Mesenchymal stem cell (in vitro differentiated cells and primary cell): ENCODE data around the gene KDM5B.

ENCODE experiments used
- DNase-seq: peaks from one replicate; pipeline ENCODE4 v3.0.0-alpha.2; 2013
- H2AFZ ChIP-seq: one replicate; pipeline ENCODE4 v1.6.1; 2013; ENCODE audit warnings: low read depth, mild to moderate bottlenecking, control low read depth, inconsistent platforms, low read length, moderate library complexity
- H2AK5ac ChIP-seq: 2 replicates; pipeline ENCODE4 v1.6.1; 2013; ENCODE audit warnings: low read length, moderate library complexity, mild to moderate bottlenecking, inconsistent platforms; ENCODE audit not compliant: severe bottlenecking
- H2BK120ac ChIP-seq: one replicate; pipeline ENCODE4 v1.6.1; 2013; ENCODE audit warnings: low read depth, mild to moderate bottlenecking, inconsistent platforms, low read length, moderate library complexity
- H2BK12ac ChIP-seq, 2 experiments: one replicate each; pipeline ENCODE4 v1.6.1; 2013; ENCODE audit warnings: inconsistent platforms in 2 of 2, low read length in 2 of 2, mild to moderate bottlenecking in 2 of 2, moderate library complexity in 2 of 2, control low read depth in 1 of 2
- H2BK15ac ChIP-seq: one replicate; pipeline ENCODE4 v1.6.1; 2013; ENCODE audit warnings: mild to moderate bottlenecking, low read depth, inconsistent platforms; ENCODE audit not compliant: poor library complexity, severe bottlenecking
- H2BK5ac ChIP-seq: 2 replicates; pipeline ENCODE4 v1.6.1; 2013; ENCODE audit warnings: low read depth, mild to moderate bottlenecking, low read length, control low read depth, inconsistent platforms; ENCODE audit not compliant: poor library complexity, severe bottlenecking
- H3K14ac ChIP-seq, 2 experiments: one replicate each; pipeline ENCODE4 v1.6.1; 2013; ENCODE audit warnings: inconsistent platforms in 2 of 2, low read length in 2 of 2, control low read depth in 1 of 2, mild to moderate bottlenecking in 1 of 2, moderate library complexity in 1 of 2
- H3K18ac ChIP-seq, 2 experiments: one replicate each; pipeline ENCODE4 v1.6.1; 2013; ENCODE audit warnings: inconsistent platforms in 2 of 2, low read length in 2 of 2, control low read depth in 1 of 2, low read depth in 1 of 2, mild to moderate bottlenecking in 1 of 2
- H3K23ac ChIP-seq, 2 experiments: one replicate each; pipeline ENCODE4 v1.6.1; 2013; ENCODE audit warnings: inconsistent platforms in 2 of 2, low read length in 2 of 2, mild to moderate bottlenecking in 2 of 2, moderate library complexity in 2 of 2, control low read depth in 1 of 2
- H3K27ac ChIP-seq: 2 replicates; pipeline ENCODE4 v1.5.1; 2013; ENCODE audit warnings: mild to moderate bottlenecking, moderate library complexity, low read length, control low read depth, inconsistent platforms; ENCODE audit not compliant: poor library complexity, severe bottlenecking
- H3K27me3 ChIP-seq, 2 experiments: 2 replicates each; pipeline versions ENCODE4 v1.6.1 to v1.7.0; 2013; ENCODE audit warnings: low read length in 2 of 2, mild to moderate bottlenecking in 2 of 2, moderate library complexity in 2 of 2, control low read depth in 1 of 2, inconsistent platforms in 1 of 2; ENCODE audit not compliant: control insufficient read depth in 1 of 2, insufficient read depth in 1 of 2
- H3K36me3 ChIP-seq, 2 experiments: 2 replicates each; pipeline versions ENCODE4 v1.6.1 to v1.7.0; 2013; ENCODE audit warnings: low read length in 2 of 2, control low read depth in 1 of 2, inconsistent platforms in 1 of 2, low read depth in 1 of 2, mild to moderate bottlenecking in 1 of 2; ENCODE audit not compliant: insufficient read depth in 2 of 2, control insufficient read depth in 1 of 2
- H3K4ac ChIP-seq, 2 experiments: one replicate each; pipeline ENCODE4 v1.6.1; 2013; ENCODE audit warnings: inconsistent platforms in 2 of 2, low read length in 2 of 2, mild to moderate bottlenecking in 2 of 2, moderate library complexity in 2 of 2, control low read depth in 1 of 2, low read depth in 1 of 2
- H3K4me1 ChIP-seq: 2 replicates; pipeline ENCODE4 v1.6.1; 2013; ENCODE audit warnings: low read depth, low read length, control low read depth; ENCODE audit not compliant: control insufficient read depth, insufficient read depth
- H3K4me2 ChIP-seq: 2 replicates; pipeline ENCODE4 v1.6.1; 2013; ENCODE audit warnings: low read length, mild to moderate bottlenecking, inconsistent platforms; ENCODE audit not compliant: poor library complexity, severe bottlenecking
- H3K4me3 ChIP-seq, 2 experiments: 2 replicates each; pipeline versions ENCODE4 v1.5.1 to v1.7.0; 2013; ENCODE audit warnings: low read length in 2 of 2, mild to moderate bottlenecking in 2 of 2, control low read depth in 1 of 2, low read depth in 1 of 2; ENCODE audit not compliant: insufficient read depth in 1 of 2
- H3K79me1 ChIP-seq: replicated peaks from 2 replicates; pipeline ENCODE4 v1.6.1; 2013; ENCODE audit warnings: mild to moderate bottlenecking, control low read depth, low read length, inconsistent platforms; ENCODE audit not compliant: poor library complexity, severe bottlenecking
- H3K9ac ChIP-seq: 2 replicates; pipeline ENCODE4 v1.7.0; 2013; ENCODE audit warnings: mild to moderate bottlenecking, low read length, moderate library complexity
- H3K9me3 ChIP-seq: 2 replicates; pipeline ENCODE4 v1.7.0; 2013; ENCODE audit warnings: mild to moderate bottlenecking, low read length; ENCODE audit not compliant: control insufficient read depth
- H4K8ac ChIP-seq: one replicate; pipeline ENCODE4 v1.6.1; 2013; ENCODE audit warnings: inconsistent platforms, mild to moderate bottlenecking, low read length, moderate library complexity
- H4K91ac ChIP-seq: one replicate; pipeline ENCODE4 v1.6.1; 2013; ENCODE audit warnings: mild to moderate bottlenecking, low read length, inconsistent platforms
- WGBS: methylation state at CpG from one replicate; pipeline ENCODE4 v1.1.7; 2013; ENCODE audit warnings: mixed read lengths; 5-methylcytosine and 5-hydroxymethylcytosine counted together

The KDM5B gene

DNA sequence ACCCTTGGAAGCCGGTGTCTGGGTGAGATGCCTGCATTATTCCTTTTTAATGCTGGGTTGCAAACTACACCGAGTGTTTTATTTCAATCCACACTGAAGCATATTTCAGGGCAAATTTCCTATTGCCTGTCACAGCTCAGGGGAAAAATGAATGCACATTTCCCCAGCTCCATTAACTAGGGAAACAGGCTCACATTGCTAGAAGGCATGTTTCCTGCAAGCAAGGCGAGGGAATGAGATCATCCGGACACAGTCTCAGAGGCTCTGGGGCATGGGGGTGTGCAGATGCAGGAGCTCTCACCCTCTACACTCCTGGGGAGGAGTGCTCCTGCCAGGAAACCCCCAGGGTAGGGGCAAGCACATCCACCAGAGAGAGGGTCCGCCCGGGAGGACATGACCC lies 122.6 kb downstream of the KDM5B start:
- 88% methylated on average over 6 of the region's 6 CpGs for WGBS

DNA sequence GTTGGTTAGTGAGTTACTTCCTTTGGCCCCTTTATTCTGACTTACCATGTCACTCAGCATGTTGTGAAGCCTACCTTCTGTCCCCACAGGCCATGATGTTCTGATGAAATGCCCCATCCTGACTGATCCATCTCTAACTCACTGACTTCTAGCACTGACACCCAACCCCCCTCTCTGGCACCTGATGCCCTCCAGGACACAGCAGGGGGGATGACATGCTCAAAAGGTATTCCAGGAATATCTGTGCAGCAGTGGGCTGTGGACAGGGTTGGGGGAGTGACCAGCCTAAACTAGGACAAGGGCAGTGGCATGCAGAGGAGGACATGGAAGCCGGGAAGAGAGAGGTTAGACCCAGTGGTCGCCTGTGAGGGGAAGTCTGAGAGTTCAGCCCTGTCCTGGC lies 123.5 kb downstream of the KDM5B start:
- Histone ChIP-seq H3K9ac (no peak overlapping the region), H3K27me3 (peaks cover 72 to 95% of the 10 kb centered on the region in 2 experiments), H3K18ac (no peak overlapping the region), H3K4me2 (no peak overlapping the region), H2BK120ac (no peak overlapping the region), H3K27ac (no peak overlapping the region), H3K14ac (no peak overlapping the region), H3K9me3 (no peaks in the 10 kb centered on the region), H3K4me1 (peaks cover 5% of the 10 kb centered on the region), H3K79me1 (no peaks in the 10 kb centered on the region), H2AFZ (no peak overlapping the region), H2BK5ac (no peak overlapping the region), H2AK5ac (no peak overlapping the region), H4K8ac (no peak overlapping the region), H3K4ac (no peak overlapping the region), H4K91ac (no peak overlapping the region), H2BK15ac (no peak overlapping the region), H2BK12ac (no peak overlapping the region), H3K23ac (no peak overlapping the region), H3K4me3 (no peak overlapping the region), H3K36me3 (no peaks in the 10 kb centered on the region)
- 69% methylated on average over 2 of the region's 2 CpGs for WGBS
- no peak for DNase-seq

More for the DNA sequence above, 122.6 kb downstream of the KDM5B start:
- peaks cover 72 to 95% of the 10 kb centered on the region in 2 experiments for H3K27me3 ChIP-seq
- no peak overlapping the region for H2BK15ac ChIP-seq
- H3K14ac ChIP-seq = no peak overlapping the region
- H2BK5ac ChIP-seq = no peak overlapping the region
- no peak overlapping the region for H2AK5ac ChIP-seq
- H3K79me1 ChIP-seq = no peaks in the 10 kb centered on the region
- peaks cover 5% of the 10 kb centered on the region for H3K4me1 ChIP-seq
- no peak overlapping the region for H2BK120ac ChIP-seq
- H2BK12ac ChIP-seq = no peak overlapping the region
- no peak for DNase-seq
- H3K9me3 ChIP-seq = no peaks in the 10 kb centered on the region
- no peak overlapping the region for H4K8ac ChIP-seq
- H3K23ac ChIP-seq = no peak overlapping the region
- H4K91ac ChIP-seq = no peak overlapping the region
- H3K4me2 ChIP-seq = no peak overlapping the region
- H3K4ac ChIP-seq = no peak overlapping the region
- H3K4me3 ChIP-seq = no peak overlapping the region
- no peak overlapping the region for H3K27ac ChIP-seq
- no peak overlapping the region for H2AFZ ChIP-seq
- H3K18ac ChIP-seq = no peak overlapping the region
- H3K36me3 ChIP-seq = no peaks in the 10 kb centered on the region
- no peak overlapping the region for H3K9ac ChIP-seq

DNA sequence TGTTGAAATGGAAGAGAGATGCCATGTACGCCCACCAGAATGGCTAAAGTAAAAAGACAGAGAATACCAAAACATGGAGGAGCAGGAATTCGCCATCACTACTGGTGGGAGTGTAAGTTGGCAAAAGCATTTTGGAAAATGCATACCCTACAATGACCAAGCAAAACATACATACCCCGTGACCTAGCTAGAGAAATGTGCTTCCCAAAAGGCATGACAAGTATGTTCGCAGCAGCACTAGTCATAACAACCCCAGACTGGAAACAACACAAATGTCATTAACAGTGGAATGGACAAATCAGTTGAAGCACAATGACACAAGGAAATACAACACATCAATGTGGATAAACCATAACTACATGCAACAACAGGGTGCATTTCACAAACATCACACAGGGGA lies 125.2 kb downstream of the KDM5B start:
- no peak overlapping the region for H2BK120ac ChIP-seq
- no peak overlapping the region for H3K4me2 ChIP-seq
- WGBS = 93% methylated on average over 4 of the region's 4 CpGs
- H2AK5ac ChIP-seq = no peak overlapping the region
- H3K9ac ChIP-seq = no peak overlapping the region
- H3K14ac ChIP-seq = no peak overlapping the region
- peaks cover 71 to 93% of the 10 kb centered on the region in 2 experiments for H3K27me3 ChIP-seq
- H3K18ac ChIP-seq = no peak overlapping the region
- no peak overlapping the region for H3K23ac ChIP-seq
- H3K79me1 ChIP-seq = no peaks in the 10 kb centered on the region
- no peak overlapping the region for H4K8ac ChIP-seq
- H3K4me3 ChIP-seq = no peak overlapping the region
- no peak for DNase-seq
- no peak overlapping the region for H2BK15ac ChIP-seq
- no peak overlapping the region for H2BK12ac ChIP-seq
- no peak overlapping the region for H3K4ac ChIP-seq
- H3K27ac ChIP-seq = no peak overlapping the region
- no peaks in the 10 kb centered on the region for H3K9me3 ChIP-seq
- H3K4me1 ChIP-seq = peaks cover 5% of the 10 kb centered on the region
- no peaks in the 10 kb centered on the region for H3K36me3 ChIP-seq
- H4K91ac ChIP-seq = no peak overlapping the region
- H2BK5ac ChIP-seq = no peak overlapping the region
- H2AFZ ChIP-seq = no peak overlapping the region

DNA sequence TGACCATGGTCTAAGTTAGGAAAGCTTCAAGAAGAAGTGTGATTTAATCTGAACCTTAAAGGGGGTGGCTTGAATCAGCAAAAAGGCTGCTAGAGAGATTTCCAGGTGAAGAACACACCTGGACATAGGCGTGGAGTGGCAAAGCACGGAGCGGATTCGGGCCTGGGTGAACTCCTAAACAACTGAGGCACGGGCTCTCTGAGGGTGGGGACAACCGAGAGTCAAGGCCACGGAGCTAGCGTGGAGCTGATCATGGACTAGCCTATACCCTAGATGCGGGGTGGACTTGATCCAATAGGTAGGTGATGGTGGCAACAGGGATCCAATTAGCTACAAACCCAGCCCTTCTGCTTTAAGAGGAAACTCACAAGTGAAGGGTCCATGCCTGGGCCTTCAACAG lies 125.7 kb downstream of the KDM5B start:
- Histone ChIP-seq H4K91ac (no peak overlapping the region), H3K4me2 (no peak overlapping the region), H3K27me3 (peaks cover 67 to 89% of the 10 kb centered on the region in 2 experiments), H3K79me1 (no peaks in the 10 kb centered on the region), H3K23ac (no peak overlapping the region), H3K36me3 (no peaks in the 10 kb centered on the region), H2BK120ac (no peak overlapping the region), H2BK15ac (no peak overlapping the region), H3K14ac (no peak overlapping the region), H3K27ac (no peak overlapping the region), H3K4me3 (no peak overlapping the region), H2BK12ac (no peak overlapping the region), H3K9me3 (peaks cover 2% of the 10 kb centered on the region), H3K9ac (no peak overlapping the region), H3K18ac (no peak overlapping the region), H2AK5ac (no peak overlapping the region), H2AFZ (no peak overlapping the region), H2BK5ac (no peak overlapping the region), H3K4ac (no peak overlapping the region), H3K4me1 (peaks cover 5% of the 10 kb centered on the region), H4K8ac (no peak overlapping the region)
- no peak for DNase-seq
- WGBS = 89% methylated on average over 9 of the region's 9 CpGs
